Ishikawa (cell line): Measurements from ENCODE around the gene DNAH17.

Experiments used
- CEBPB ChIP-seq: IDR thresholded peaks from 2 replicates; pipeline ENCODE4 v1.6.1; 2012
- CREB1 ChIP-seq: IDR thresholded peaks from 2 replicates; pipeline ENCODE4 v1.6.1; 2012; ENCODE audit warnings: low read depth
- EGR1 ChIP-seq: IDR thresholded peaks from 2 replicates; pipeline ENCODE4 v1.6.1; 2012
- EP300 ChIP-seq: IDR thresholded peaks from 2 replicates; pipeline ENCODE4 v1.6.1; 2012; ENCODE audit warnings: borderline replicate concordance
- FOXM1 ChIP-seq: IDR thresholded peaks from 2 replicates; pipeline ENCODE4 v1.6.1; 2012; ENCODE audit warnings: low read depth, borderline replicate concordance
- NFIC ChIP-seq: IDR thresholded peaks from 2 replicates; pipeline ENCODE4 v1.6.1; 2012
- RAD21 ChIP-seq: IDR thresholded peaks from 2 replicates; pipeline ENCODE4 v1.6.1; 2012; ENCODE audit warnings: low read depth
- TAF1 ChIP-seq: IDR thresholded peaks from 2 replicates; pipeline ENCODE4 v1.6.1; 2012; ENCODE audit warnings: low read depth, mild to moderate bottlenecking
- TCF12 ChIP-seq: IDR thresholded peaks from 2 replicates; pipeline ENCODE4 v1.6.1; 2012; ENCODE audit warnings: low read depth
- TEAD4 ChIP-seq: IDR thresholded peaks from 2 replicates; pipeline ENCODE4 v1.6.1; 2012
- YY1 ChIP-seq: IDR thresholded peaks from 2 replicates; pipeline ENCODE4 v1.6.1; 2012; ENCODE audit warnings: low read depth
- ZBTB7A ChIP-seq: IDR thresholded peaks from 2 replicates; pipeline ENCODE4 v1.6.1; 2012; ENCODE audit warnings: low read depth
- TF ChIP-seq, protein P1 (sequence below): IDR thresholded peaks from 2 replicates; pipeline ENCODE4 v1.6.1; 2012
- TF ChIP-seq, protein P2 (sequence below): IDR thresholded peaks from 2 replicates; pipeline ENCODE4 v1.6.1; 2012; ENCODE audit warnings: low read depth, mild to moderate bottlenecking
- TF ChIP-seq, protein P3 (sequence below): IDR thresholded peaks from 2 replicates; pipeline ENCODE4 v1.6.1; 2012

The DNAH17 gene

DNA sequence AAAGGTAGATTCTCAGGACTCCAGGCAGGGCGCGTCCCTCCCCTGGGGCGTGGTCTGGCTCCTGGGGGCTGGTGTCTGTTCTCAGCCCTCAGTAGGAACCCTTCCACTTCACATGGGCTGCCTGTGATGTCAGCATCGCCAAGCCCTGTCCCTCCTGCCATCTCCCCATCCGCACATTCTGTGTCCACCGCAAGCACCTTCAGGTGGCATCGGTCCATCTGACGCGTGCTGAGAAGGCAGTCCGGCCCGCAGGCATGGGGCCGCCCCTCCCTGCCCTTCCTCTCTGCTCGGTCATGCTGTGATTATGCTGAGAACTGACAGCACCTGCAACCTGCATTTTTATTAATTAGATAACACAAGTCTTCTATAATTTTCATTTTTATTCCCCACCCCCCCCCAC lies 12.7 kb upstream of the DNAH17 start:
- TF ChIP-seq, protein P1, sequence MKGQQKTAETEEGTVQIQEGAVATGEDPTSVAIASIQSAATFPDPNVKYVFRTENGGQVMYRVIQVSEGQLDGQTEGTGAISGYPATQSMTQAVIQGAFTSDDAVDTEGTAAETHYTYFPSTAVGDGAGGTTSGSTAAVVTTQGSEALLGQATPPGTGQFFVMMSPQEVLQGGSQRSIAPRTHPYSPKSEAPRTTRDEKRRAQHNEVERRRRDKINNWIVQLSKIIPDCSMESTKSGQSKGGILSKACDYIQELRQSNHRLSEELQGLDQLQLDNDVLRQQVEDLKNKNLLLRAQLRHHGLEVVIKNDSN: no peak
- TF ChIP-seq CEBPB: no peak
- no peak for TF ChIP-seq NFIC
- TF ChIP-seq TAF1: no peak
- no peak for TF ChIP-seq ZBTB7A
- no peak for TF ChIP-seq EP300
- TF ChIP-seq CREB1: no peak
- TF ChIP-seq FOXM1: no peak
- TF ChIP-seq TEAD4: no peak
- TF ChIP-seq TCF12: no peak
- no peak for TF ChIP-seq RAD21
- TF ChIP-seq EGR1: no peak
- no peak for TF ChIP-seq YY1
- TF ChIP-seq, protein P2, sequence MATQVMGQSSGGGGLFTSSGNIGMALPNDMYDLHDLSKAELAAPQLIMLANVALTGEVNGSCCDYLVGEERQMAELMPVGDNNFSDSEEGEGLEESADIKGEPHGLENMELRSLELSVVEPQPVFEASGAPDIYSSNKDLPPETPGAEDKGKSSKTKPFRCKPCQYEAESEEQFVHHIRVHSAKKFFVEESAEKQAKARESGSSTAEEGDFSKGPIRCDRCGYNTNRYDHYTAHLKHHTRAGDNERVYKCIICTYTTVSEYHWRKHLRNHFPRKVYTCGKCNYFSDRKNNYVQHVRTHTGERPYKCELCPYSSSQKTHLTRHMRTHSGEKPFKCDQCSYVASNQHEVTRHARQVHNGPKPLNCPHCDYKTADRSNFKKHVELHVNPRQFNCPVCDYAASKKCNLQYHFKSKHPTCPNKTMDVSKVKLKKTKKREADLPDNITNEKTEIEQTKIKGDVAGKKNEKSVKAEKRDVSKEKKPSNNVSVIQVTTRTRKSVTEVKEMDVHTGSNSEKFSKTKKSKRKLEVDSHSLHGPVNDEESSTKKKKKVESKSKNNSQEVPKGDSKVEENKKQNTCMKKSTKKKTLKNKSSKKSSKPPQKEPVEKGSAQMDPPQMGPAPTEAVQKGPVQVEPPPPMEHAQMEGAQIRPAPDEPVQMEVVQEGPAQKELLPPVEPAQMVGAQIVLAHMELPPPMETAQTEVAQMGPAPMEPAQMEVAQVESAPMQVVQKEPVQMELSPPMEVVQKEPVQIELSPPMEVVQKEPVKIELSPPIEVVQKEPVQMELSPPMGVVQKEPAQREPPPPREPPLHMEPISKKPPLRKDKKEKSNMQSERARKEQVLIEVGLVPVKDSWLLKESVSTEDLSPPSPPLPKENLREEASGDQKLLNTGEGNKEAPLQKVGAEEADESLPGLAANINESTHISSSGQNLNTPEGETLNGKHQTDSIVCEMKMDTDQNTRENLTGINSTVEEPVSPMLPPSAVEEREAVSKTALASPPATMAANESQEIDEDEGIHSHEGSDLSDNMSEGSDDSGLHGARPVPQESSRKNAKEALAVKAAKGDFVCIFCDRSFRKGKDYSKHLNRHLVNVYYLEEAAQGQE: no peak
- TF ChIP-seq, protein P3, sequence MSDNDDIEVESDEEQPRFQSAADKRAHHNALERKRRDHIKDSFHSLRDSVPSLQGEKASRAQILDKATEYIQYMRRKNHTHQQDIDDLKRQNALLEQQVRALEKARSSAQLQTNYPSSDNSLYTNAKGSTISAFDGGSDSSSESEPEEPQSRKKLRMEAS: no peak

DNA sequence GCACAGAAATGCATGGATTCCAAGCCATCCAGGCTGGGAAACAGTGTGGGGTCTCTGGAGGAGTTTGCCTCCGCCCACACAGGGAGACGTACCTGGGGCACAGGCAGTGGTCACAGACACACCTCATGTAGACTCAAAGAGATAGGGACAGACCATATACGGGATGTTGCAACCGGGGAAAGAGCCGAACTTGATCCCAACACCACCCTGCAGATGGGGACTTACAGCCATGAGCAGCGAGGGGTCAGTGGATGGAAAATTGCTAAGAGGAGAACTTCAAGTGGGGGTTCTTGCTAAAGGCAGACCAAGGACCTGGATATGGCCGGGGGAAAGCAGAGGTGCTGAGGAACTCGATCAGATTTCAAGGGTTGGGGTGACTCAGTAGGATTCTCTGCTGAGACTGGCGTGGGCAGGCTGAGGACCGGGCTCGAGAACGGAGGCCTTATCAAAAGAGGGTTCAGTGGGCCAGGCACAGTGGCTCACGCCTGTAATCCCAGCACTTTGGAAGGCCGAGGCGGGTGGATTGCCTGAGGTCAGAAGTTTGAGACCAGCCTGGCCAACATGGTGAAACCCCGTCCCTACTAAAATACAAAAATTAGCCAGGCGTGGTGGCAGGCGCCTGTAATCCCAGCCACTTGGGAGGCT lies 12.0 kb upstream of the DNAH17 start:
- TF ChIP-seq ZBTB7A (no peak), TAF1 (no peak), CREB1 (no peak), TEAD4 (no peak)
- TF ChIP-seq, protein P1: no peak

DNA sequence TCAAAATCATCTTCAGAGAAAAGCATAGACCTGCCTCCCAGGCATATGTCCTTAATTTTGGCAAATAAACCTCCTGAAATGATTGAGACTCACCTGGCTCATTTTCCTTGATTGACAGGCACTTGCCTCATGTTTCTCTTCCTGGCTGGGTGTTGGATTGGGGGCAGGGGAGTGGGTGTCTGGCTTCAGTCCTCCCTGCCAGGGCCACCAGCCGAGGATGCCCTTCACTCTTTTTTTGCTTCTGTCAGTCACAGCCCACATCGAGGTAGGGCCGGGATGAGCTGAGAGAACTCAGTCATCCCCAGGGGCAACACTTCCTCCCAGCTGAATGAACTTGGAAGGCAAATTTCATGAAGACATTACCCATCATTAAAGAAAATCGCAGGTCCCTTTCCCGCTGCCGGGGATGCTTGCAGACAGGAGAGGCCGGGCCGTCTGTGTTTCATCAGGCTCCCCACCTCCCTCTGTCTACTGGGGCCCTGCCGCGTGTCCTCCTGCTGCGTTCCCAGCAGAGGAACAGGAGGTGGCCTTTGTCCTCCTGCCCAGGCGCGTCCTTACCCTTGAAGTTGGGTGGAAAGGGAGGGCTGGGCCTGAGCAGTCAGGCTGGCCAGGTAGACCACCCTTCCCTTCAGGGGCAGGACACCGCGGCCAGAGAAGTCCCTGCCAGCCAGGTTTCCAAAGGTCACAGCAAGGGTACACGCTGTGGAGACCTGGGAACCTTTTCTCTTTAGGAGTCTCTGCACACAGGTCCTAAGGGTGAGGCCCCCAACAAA lies 11.2 kb upstream of the DNAH17 start:
- TF ChIP-seq RAD21 (no peak), EP300 (no peak), TEAD4 (no peak), CEBPB (no peak), TAF1 (no peak), ZBTB7A (no peak), CREB1 (no peak), TCF12 (no peak), NFIC (no peak)
- TF ChIP-seq, protein P3: no peak
- TF ChIP-seq, protein P1: no peak

DNA sequence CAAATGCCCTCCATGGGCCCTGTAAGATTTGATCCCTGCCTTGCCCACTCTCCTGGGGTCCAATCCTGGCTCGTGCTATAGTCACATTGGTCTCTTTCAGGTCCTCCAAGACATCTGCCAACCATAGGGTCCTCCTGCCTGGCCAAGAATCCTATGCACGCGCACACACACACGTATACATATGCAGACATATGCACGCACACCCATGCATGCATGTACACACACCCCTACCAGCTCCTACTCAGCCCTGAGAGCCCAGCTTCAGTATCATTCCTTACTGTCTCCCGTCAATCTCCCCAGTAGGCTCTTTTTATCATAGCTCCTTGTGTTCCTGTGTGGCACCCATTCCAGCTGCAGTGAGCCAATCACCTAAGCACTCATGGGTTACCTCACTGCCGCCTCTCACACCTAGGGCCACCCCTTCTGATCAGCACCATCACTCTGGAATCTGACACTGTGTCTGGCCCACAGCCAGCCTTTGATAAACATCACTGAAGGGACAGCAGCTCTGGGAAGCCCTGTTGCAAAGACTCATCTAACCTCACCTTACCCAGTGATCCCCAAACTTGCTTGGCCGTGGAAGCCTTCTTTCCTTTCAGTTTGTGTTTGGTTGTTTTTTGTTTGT lies 7.9 kb upstream of the DNAH17 start:
- TF ChIP-seq, protein P3: no peak
- TF ChIP-seq RAD21: no peak
- no peak for TF ChIP-seq CEBPB
- no peak for TF ChIP-seq TAF1
- no peak for TF ChIP-seq YY1
- no peak for TF ChIP-seq EGR1
- no peak for TF ChIP-seq ZBTB7A
- TF ChIP-seq, protein P2: no peak
- TF ChIP-seq TCF12: no peak
- TF ChIP-seq CREB1: no peak
- TF ChIP-seq NFIC: no peak
- no peak for TF ChIP-seq EP300

DNA sequence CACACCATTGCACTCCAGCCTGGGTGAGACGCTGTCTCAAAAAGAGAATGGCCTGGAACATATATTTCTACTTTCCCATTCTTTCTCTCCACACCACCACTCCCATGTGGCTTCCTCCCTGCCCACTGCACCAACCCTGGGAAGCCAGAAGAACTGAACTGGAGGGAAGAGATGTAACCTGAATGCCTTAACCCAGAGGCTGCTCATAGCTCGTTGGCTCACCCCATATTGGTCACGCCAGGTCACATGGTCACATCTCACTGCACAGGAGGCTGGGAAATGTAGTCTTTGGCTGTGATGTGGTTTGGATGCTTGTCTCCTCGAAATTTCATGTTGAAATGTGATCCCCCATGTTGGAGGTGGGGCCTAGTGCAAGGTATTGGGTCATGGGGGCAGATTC lies 5.9 kb upstream of the DNAH17 start:
- TF ChIP-seq CEBPB: no peak
- TF ChIP-seq, protein P2: no peak
- TF ChIP-seq TEAD4: no peak
- TF ChIP-seq RAD21: no peak
- TF ChIP-seq NFIC: no peak
- no peak for TF ChIP-seq EP300
- TF ChIP-seq EGR1: no peak
- TF ChIP-seq, protein P1: peak; percentile 94
